ENCODE data around the gene FXYD5.

DNA sequence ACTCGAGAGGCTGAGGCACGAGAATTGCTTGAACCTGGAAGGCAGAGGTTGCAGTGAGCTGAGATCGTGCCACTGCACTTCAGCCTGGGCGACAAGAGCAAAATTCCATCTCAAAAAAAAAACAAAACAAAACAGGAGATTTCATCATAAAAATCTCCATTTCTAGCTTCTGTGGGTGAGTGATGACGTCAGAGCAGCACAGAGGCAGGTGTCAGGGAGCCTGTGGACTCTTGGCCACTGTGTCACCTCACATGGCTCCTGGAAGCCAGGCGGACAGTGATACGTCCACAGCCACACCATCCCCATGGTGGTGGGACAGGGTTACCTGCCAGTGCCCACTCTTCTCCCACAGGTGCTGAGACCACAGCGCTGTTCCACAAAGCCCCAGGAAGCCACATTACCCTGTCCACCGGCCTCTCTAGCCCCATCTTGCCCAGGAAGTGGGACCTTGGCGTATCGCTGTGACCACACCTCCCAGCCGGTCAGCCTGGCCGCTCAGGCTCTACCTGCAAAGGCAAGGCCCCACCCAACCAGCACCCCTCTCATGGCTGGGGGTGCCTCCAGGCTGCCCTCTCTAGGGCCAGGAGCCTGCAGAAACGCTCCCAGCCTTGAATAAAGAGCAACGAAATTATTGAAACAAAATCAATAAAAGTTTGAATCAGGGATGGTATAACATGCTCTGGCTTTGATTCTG, 41.4 kb upstream of the FXYD5 start:
- TF ChIP-seq, protein P1, sequence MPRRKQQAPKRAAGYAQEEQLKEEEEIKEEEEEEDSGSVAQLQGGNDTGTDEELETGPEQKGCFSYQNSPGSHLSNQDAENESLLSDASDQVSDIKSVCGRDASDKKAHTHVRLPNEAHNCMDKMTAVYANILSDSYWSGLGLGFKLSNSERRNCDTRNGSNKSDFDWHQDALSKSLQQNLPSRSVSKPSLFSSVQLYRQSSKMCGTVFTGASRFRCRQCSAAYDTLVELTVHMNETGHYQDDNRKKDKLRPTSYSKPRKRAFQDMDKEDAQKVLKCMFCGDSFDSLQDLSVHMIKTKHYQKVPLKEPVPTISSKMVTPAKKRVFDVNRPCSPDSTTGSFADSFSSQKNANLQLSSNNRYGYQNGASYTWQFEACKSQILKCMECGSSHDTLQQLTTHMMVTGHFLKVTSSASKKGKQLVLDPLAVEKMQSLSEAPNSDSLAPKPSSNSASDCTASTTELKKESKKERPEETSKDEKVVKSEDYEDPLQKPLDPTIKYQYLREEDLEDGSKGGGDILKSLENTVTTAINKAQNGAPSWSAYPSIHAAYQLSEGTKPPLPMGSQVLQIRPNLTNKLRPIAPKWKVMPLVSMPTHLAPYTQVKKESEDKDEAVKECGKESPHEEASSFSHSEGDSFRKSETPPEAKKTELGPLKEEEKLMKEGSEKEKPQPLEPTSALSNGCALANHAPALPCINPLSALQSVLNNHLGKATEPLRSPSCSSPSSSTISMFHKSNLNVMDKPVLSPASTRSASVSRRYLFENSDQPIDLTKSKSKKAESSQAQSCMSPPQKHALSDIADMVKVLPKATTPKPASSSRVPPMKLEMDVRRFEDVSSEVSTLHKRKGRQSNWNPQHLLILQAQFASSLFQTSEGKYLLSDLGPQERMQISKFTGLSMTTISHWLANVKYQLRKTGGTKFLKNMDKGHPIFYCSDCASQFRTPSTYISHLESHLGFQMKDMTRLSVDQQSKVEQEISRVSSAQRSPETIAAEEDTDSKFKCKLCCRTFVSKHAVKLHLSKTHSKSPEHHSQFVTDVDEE (CRISPR knock-in tag; IDR thresholded peaks at IDR 0.05), result no peak
- TF ChIP-seq, protein P2, sequence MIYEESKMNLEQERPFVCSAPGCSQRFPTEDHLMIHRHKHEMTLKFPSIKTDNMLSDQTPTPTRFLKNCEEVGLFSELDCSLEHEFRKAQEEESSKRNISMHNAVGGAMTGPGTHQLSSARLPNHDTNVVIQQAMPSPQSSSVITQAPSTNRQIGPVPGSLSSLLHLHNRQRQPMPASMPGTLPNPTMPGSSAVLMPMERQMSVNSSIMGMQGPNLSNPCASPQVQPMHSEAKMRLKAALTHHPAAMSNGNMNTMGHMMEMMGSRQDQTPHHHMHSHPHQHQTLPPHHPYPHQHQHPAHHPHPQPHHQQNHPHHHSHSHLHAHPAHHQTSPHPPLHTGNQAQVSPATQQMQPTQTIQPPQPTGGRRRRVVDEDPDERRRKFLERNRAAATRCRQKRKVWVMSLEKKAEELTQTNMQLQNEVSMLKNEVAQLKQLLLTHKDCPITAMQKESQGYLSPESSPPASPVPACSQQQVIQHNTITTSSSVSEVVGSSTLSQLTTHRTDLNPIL (CRISPR knock-in tag; IDR thresholded peaks at IDR 0.05; ENCODE audit: low read depth), result no peak
- TF ChIP-seq ARNTL (CRISPR knock-in tag; IDR thresholded peaks at IDR 0.05; ENCODE audit: borderline replicate concordance, low read depth), result no peak
- TF ChIP-seq, protein P3, sequence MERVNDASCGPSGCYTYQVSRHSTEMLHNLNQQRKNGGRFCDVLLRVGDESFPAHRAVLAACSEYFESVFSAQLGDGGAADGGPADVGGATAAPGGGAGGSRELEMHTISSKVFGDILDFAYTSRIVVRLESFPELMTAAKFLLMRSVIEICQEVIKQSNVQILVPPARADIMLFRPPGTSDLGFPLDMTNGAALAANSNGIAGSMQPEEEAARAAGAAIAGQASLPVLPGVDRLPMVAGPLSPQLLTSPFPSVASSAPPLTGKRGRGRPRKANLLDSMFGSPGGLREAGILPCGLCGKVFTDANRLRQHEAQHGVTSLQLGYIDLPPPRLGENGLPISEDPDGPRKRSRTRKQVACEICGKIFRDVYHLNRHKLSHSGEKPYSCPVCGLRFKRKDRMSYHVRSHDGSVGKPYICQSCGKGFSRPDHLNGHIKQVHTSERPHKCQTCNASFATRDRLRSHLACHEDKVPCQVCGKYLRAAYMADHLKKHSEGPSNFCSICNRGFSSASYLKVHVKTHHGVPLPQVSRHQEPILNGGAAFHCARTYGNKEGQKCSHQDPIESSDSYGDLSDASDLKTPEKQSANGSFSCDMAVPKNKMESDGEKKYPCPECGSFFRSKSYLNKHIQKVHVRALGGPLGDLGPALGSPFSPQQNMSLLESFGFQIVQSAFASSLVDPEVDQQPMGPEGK (CRISPR knock-in tag; IDR thresholded peaks at IDR 0.05; ENCODE audit: borderline replicate concordance), result no peak
- no peak for TF ChIP-seq RARB (CRISPR knock-in tag; IDR thresholded peaks at IDR 0.05)
- TF ChIP-seq ZFP3 (CRISPR knock-in tag; IDR thresholded peaks at IDR 0.05), result no peak
- TF ChIP-seq ESRRG (CRISPR knock-in tag; IDR thresholded peaks at IDR 0.05), result no peak
- TF ChIP-seq BACH2 (CRISPR knock-in tag; IDR thresholded peaks at IDR 0.05; ENCODE audit: borderline replicate concordance), result no peak

Measured in SK-N-SH treated with all-trans-retinoic acid at 6 μM for 48 hours (cell line).